Body of pancreas (tissue), 4 donors: ENCODE measurements around the gene MYL4. TPM values are rescaled to one million over a fixed set of nuclear protein-coding genes. Genes with fewer than 3 reads are reported as not detected.

Experiments used
- ATAC-seq: fragments of 150-250 bp; one replicate; pipeline ENCODE4 v1.9.1; 2016
- DNase-seq, 4 donors: peaks; one replicate each; pipeline ENCODE4 v3.0.0-alpha.2; 2019
- H3K27ac ChIP-seq, 4 donors: fragments of 200-600 bp; sonication (generic); 1 replicate in 3 of 4; 2 replicates in 1 of 4; pipeline versions ENCODE4 v1.5.1 to v1.6.1; 2016 to 2019; ENCODE audit warnings: mild to moderate bottlenecking in 1 of 4, mixed read lengths in 1 of 4, moderate library complexity in 1 of 4
- H3K27me3 ChIP-seq, 2 donors: fragments of 200-600 bp; sonication (generic); one replicate each; pipeline ENCODE4 v1.6.0; 2016; ENCODE audit warnings: mild to moderate bottlenecking in 1 of 2
- H3K36me3 ChIP-seq, 2 donors: fragments of 200-600 bp; sonication (generic); replicated peaks in 1 of 2; 2 replicates each; pipeline ENCODE4 v1.5.1; 2016; ENCODE audit warnings: low read depth in 2 of 2; ENCODE audit not compliant: insufficient read depth in 1 of 2
- H3K4me1 ChIP-seq: fragments of 200-600 bp; sonication (generic); one replicate; pipeline ENCODE4 v1.6.0; 2016
- H3K4me3 ChIP-seq, 2 donors: fragments of 200-600 bp; sonication (generic); 1 replicate in 1 of 2; 2 replicates in 1 of 2; pipeline ENCODE4 v1.5.1; 2016 to 2019
- H3K9me3 ChIP-seq, 3 donors: fragments of 200-600 bp; sonication (generic); 1 replicate in 2 of 3; 2 replicates in 1 of 3; pipeline ENCODE4 v1.5.1; 2016
- CTCF ChIP-seq, 7 experiments: fragments of 450-650 bp in 4 of 7; fragments of 200-600 bp in 3 of 7; sonication (generic) in 3 of 7; IDR thresholded peaks; one replicate each; pipeline ENCODE4 v1.5.1; 2016 to 2019; ENCODE audit warnings: antibody characterized with exemption in 7 of 7
- POLR2A ChIP-seq, 3 donors: fragments of 450-650 bp; IDR thresholded peaks; one replicate each; pipeline ENCODE4 v1.6.1; 2016; ENCODE audit warnings: antibody characterized with exemption in 3 of 3, mild to moderate bottlenecking in 2 of 3
- WGBS, 2 donors: methylation state at CpG; one replicate each; pipeline ENCODE4 v1.1.5; 2017; 5-methylcytosine and 5-hydroxymethylcytosine counted together
- intact Hi-C: fragments of 100-400 bp; cut with DNase I; formaldehyde crosslinking; loops from one replicate; pipeline ENCODE4 v1.15.1; 2023
- total RNA-seq, 2 donors: library from RNA; depleted of rRNA; stranded (reverse); fragments of >200 nt; gene quantifications; one replicate each; pipeline ENCODE4 v1.1.0, GENCODE V29; 2016

The MYL4 gene
- total RNA-seq, 2 donors from 2014 or later: not detected

- no peak for ATAC-seq
- H3K27me3 ChIP-seq: no peaks in the 10 kb centered on the region
Observed at GRCh38 chr17:47218896-47219430, 9.8 kb downstream of the MYL4 start.

GRCh38 chr17:47219621-47220475 is 10.7 kb downstream of the MYL4 start:
- no peaks in the 10 kb centered on the region for H3K36me3 ChIP-seq
- WGBS, 2 donors: 81 to 83% methylated on average over 20 to 21 of the region's 21 CpGs
- ATAC-seq: no peak
- no peaks in the 10 kb centered on the region for H3K27me3 ChIP-seq
- no peak overlapping the region for H3K4me3 ChIP-seq
- DNase-seq: no peak
- no peaks in the 10 kb centered on the region for H3K9me3 ChIP-seq
- TF ChIP-seq CTCF (IDR thresholded peaks at IDR 0.05) (no peak), POLR2A (IDR thresholded peaks at IDR 0.05) (no peak)
- H3K4me1 ChIP-seq: peaks cover 10% of the 10 kb centered on the region
- no peak overlapping the region for H3K27ac ChIP-seq
- intact Hi-C loops: loop anchor here (10.0 kb wide), 1 partner anchor 395 kb away; no protein-coding TSS in a partner anchor

More at GRCh38 chr17:47218896-47219430, 9.8 kb downstream of the MYL4 start:
- Histone ChIP-seq H3K4me3 (no peak overlapping the region), H3K36me3 (no peaks in the 10 kb centered on the region), H3K9me3 (no peaks in the 10 kb centered on the region), H3K27ac (no peak overlapping the region), H3K4me1 (peaks cover 5% of the 10 kb centered on the region)
- TF ChIP-seq CTCF (IDR thresholded peaks at IDR 0.05) (no peak), POLR2A (IDR thresholded peaks at IDR 0.05) (no peak)
- no peak for DNase-seq
- WGBS, 2 donors: 47 to 87% methylated on average over 3 to 6 of the region's 6 CpGs
- intact Hi-C loops: no loop called here

- Histone ChIP-seq H3K27me3 (no peaks in the 10 kb centered on the region), H3K4me3 (no peak overlapping the region), H3K36me3 (no peaks in the 10 kb centered on the region), H3K4me1 (peaks cover 17% of the 10 kb centered on the region), H3K9me3 (no peaks in the 10 kb centered on the region), H3K27ac (no peak overlapping the region)
- intact Hi-C loops: loop anchor here (10.0 kb wide), 1 partner anchor 394 kb away; no protein-coding TSS in a partner anchor
- no peak for TF ChIP-seq CTCF (IDR thresholded peaks at IDR 0.05)
- TF ChIP-seq POLR2A (IDR thresholded peaks at IDR 0.05): no peak
- no peak for DNase-seq
- no peak for ATAC-seq
- 51 to 74% methylated on average over 6 to 7 of the region's 7 CpGs for WGBS, 2 donors
Observed at GRCh38 chr17:47220531-47220999, 11.4 kb downstream of the MYL4 start.

GRCh38 chr17:47221154-47221553 is 12.0 kb downstream of the MYL4 start:
- no peak for DNase-seq
- no peaks in the 10 kb centered on the region for H3K9me3 ChIP-seq
- H3K4me3 ChIP-seq: no peak overlapping the region
- WGBS, 2 donors: 68 to 71% methylated on average over 4 to 6 of the region's 6 CpGs
- H3K4me1 ChIP-seq: peaks cover 23% of the 10 kb centered on the region
- intact Hi-C loops: loop anchor here (10.0 kb wide), 1 partner anchor 394 kb away; no protein-coding TSS in a partner anchor
- no peak overlapping the region for H3K27ac ChIP-seq
- no peak for TF ChIP-seq POLR2A (IDR thresholded peaks at IDR 0.05)
- TF ChIP-seq CTCF (IDR thresholded peaks at IDR 0.05): no peak
- H3K27me3 ChIP-seq: no peaks in the 10 kb centered on the region
- no peaks in the 10 kb centered on the region for H3K36me3 ChIP-seq
- ATAC-seq: no peak
